HL-60 (cell line): ENCODE results near the gene DRD4.

Experiments
- CTCF ChIP-seq: IDR thresholded peaks from one replicate; pipeline ENCODE4 v1.5.1; 2011; ENCODE audit warnings: low read length, control low read depth, inconsistent platforms; ENCODE audit not compliant: insufficient read depth
- GABPA ChIP-seq: IDR thresholded peaks from 2 replicates; pipeline ENCODE4 v1.6.1; 2012; ENCODE audit warnings: low read depth
- POLR2AphosphoS5 ChIP-seq: IDR thresholded peaks from 2 replicates; pipeline ENCODE4 v1.6.1; 2012; ENCODE audit warnings: low read depth

GRCh38 chr11:612201-612960 is 24.7 kb upstream of the DRD4 start:
- TF ChIP-seq GABPA (no peak), CTCF (peak; percentile 53), POLR2AphosphoS5 (no peak)
